ENCODE data around the gene ELMOD3. TPM values are rescaled to one million over a fixed set of nuclear protein-coding genes. Genes with fewer than 3 reads are reported as not detected.
A peak's percentile ranks its signal among the peaks of the same experiment; 100 is the strongest.
"Not testable (repeated sequence)": the region's sequence is repeated elsewhere in the genome, so short reads cannot be mapped to it uniquely, and the experiment has no call there.

The ELMOD3 gene
- total RNA-seq, 1 experiment from 2014 or later, result 14.6 TPM

- DNase-seq (ENCODE audit: low spot score), result no peak
Observed at GRCh38 chr2:85423525-85423924, 69.0 kb downstream of the ELMOD3 start.

GRCh38 chr2:85425588-85425987, 71.0 kb downstream of the ELMOD3 start:
- DNase-seq (ENCODE audit: low spot score), result no peak

GRCh38 chr2:85427300-85427835, 72.8 kb downstream of the ELMOD3 start:
- no peak for DNase-seq (ENCODE audit: low spot score)

GRCh38 chr2:85428343-85428881, 73.8 kb downstream of the ELMOD3 start:
- DNase-seq (ENCODE audit: low spot score), result no peak

- DNase-seq (ENCODE audit: low spot score), result no peak
Observed at GRCh38 chr2:85429213-85429923, 74.8 kb downstream of the ELMOD3 start.

- DNase-seq (ENCODE audit: low spot score), result no peak
Observed at GRCh38 chr2:85429924-85430289, 75.3 kb downstream of the ELMOD3 start.

- DNase-seq (ENCODE audit: low spot score), result no peak
Observed at GRCh38 chr2:85430752-85431569, 76.4 kb downstream of the ELMOD3 start.

- DNase-seq (ENCODE audit: low spot score), result no peak
Observed at GRCh38 chr2:85431570-85432205, 77.1 kb downstream of the ELMOD3 start.

- DNase-seq (ENCODE audit: low spot score), result peak; percentile 94
Observed at GRCh38 chr2:85433511-85434089, 79.0 kb downstream of the ELMOD3 start.

GRCh38 chr2:85434696-85435095, 80.1 kb downstream of the ELMOD3 start:
- DNase-seq (ENCODE audit: low spot score), result no peak

GRCh38 chr2:85435220-85435958, 80.8 kb downstream of the ELMOD3 start:
- no peak for DNase-seq (ENCODE audit: low spot score)

- DNase-seq (ENCODE audit: low spot score), result no peak
Observed at GRCh38 chr2:85435981-85436835, 81.6 kb downstream of the ELMOD3 start.

- no peak for DNase-seq (ENCODE audit: low spot score)
Observed at GRCh38 chr2:85436836-85437487, 82.4 kb downstream of the ELMOD3 start.

GRCh38 chr2:85437488-85438200, 83.1 kb downstream of the ELMOD3 start:
- peak; percentile 89 for DNase-seq (ENCODE audit: low spot score)

GRCh38 chr2:85438201-85439024, 83.8 kb downstream of the ELMOD3 start:
- no peak for DNase-seq (ENCODE audit: low spot score)

GRCh38 chr2:85439025-85439472, 84.5 kb downstream of the ELMOD3 start:
- DNase-seq (ENCODE audit: low spot score), result no peak

GRCh38 chr2:85439569-85439968, 85.0 kb downstream of the ELMOD3 start:
- DNase-seq (ENCODE audit: low spot score), result not testable (repeated sequence)

GRCh38 chr2:85439986-85440385, 85.4 kb downstream of the ELMOD3 start:
- DNase-seq (ENCODE audit: low spot score), result no peak

Data from H4 (cell line).